Measurements from ENCODE around the gene COL25A1.

Gene COL25A1

DNA sequence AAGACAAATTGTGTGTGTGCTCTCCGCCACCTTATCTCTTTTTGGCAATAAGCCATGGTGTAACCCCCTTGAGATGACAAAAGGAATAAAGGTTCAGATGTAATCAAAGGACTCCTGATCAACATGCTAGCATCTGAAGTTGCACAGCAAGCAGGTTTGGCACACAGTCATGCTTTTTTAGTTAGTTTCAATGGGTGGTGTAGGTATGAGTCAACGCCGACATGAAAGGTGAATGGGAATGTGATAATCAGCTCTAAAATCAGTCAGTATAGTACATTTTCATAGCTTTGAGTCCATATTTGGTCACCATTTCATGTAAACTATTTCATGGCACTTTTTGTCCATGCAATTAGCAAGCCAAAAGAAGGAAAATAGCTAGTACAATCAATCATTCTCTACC is 489.2 kb downstream of the COL25A1 start:
- no peak for DNase-seq
- Mint-ChIP-seq H3K9me3 (no peaks in the 10 kb centered on the region), H3K27ac (no peak overlapping the region), H3K27me3 (peaks cover 26% of the 10 kb centered on the region), H3K36me3 (ENCODE audit: low read depth) (no peaks in the 10 kb centered on the region), H3K4me3 (no peak overlapping the region), H3K4me1 (no peaks in the 10 kb centered on the region)
- no peak for ATAC-seq

DNA sequence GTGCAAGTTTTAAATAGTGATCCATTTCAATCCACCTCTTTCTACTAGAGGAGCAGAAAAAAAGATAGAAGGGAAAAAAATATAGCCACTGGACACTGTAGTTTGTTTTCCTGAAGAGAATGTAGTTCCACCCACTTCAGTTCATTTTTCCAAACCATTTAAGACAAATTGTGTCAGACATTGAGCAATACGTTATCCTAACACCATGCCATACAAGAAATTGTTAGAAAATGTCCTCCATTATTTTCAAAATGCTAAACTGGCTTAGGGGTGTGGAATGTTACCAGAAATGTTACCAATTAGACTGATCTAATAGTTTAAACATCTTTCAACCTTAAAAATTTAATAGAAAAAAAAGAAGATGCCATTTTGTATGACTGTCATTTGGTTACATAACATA is 491.0 kb downstream of the COL25A1 start:
- Mint-ChIP-seq H3K4me1 (no peaks in the 10 kb centered on the region), H3K27me3 (peaks cover 30% of the 10 kb centered on the region)
- no peak for ATAC-seq

GRCh38 chr4:108810087-108810486 is 492.4 kb downstream of the COL25A1 start:
- Mint-ChIP-seq H3K27ac (no peak overlapping the region), H3K4me3 (no peak overlapping the region), H3K4me1 (no peaks in the 10 kb centered on the region), H3K36me3 (ENCODE audit: low read depth) (no peaks in the 10 kb centered on the region), H3K9me3 (no peaks in the 10 kb centered on the region), H3K27me3 (peaks cover 29% of the 10 kb centered on the region)
- ATAC-seq (no peak), DNase-seq (no peak)

More for the DNA sequence above, 491.0 kb downstream of the COL25A1 start:
- Mint-ChIP-seq H3K4me3 (no peak overlapping the region), H3K9me3 (no peaks in the 10 kb centered on the region), H3K36me3 (ENCODE audit: low read depth) (no peaks in the 10 kb centered on the region), H3K27ac (no peak overlapping the region)
- no peak for DNase-seq

DNA sequence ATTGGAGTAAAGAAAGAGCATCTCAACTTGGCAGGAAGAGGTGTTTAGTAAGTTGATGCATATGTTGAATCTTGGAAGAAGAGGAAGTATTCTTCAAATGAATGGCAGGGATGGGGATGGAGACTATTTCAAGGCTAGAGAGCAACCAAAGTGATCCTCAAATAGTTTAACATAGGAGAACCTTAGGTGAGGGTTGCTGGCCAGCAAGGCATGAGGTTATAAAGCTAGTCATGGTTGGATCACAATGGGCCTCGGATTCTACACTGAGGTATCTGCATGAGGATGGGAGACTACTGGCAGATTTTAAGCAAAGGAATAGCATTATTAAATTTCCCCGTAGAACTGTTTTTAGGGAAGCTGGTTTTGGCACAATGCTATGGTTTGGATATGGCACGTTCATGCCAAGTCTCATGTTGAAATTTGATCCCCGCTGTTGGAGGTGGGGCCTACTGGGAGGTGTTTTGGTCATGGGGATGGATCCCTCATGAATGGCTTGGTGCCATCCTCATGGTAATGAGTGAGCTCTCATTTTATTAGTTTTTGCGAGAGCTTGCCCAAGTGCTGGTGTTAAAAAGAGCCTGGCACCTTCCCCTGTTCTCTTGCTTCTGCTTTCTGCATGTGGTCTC is 497.7 kb downstream of the COL25A1 start:
- ATAC-seq (no peak), DNase-seq (no peak)
- no peak overlapping the region for H3K4me3 Mint-ChIP-seq
- H3K9me3 Mint-ChIP-seq = no peaks in the 10 kb centered on the region
- H3K27me3 Mint-ChIP-seq = peaks cover 6% of the 10 kb centered on the region
- H3K27ac Mint-ChIP-seq = no peak overlapping the region
- no peaks in the 10 kb centered on the region for H3K36me3 Mint-ChIP-seq (ENCODE audit: low read depth)
- H3K4me1 Mint-ChIP-seq = no peaks in the 10 kb centered on the region

DNA sequence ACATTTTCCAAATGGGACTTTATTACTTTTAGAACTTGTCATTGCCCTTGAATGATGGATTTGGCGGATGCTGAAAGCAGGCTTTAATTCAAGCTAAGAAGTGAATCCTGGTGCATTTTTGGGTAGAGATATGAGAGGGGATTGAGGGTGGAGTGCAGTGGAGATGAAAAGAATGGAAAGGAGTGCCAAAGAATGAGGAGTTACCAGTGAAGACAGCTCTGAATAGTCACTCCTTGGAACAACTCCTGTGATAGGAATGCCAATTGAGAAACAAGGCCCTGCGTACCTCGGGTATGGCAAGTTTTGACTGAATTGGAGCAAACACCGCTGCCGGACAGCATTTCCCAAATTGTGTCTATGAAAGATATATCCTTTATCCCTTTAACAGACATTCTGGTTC is 503.2 kb downstream of the COL25A1 start:
- H3K36me3 Mint-ChIP-seq (ENCODE audit: low read depth) = no peaks in the 10 kb centered on the region
- H3K4me1 Mint-ChIP-seq = no peaks in the 10 kb centered on the region
- no peak overlapping the region for H3K4me3 Mint-ChIP-seq
- no peaks in the 10 kb centered on the region for H3K9me3 Mint-ChIP-seq
- no peak for ATAC-seq
- no peak overlapping the region for H3K27ac Mint-ChIP-seq
- no peak for DNase-seq
- H3K27me3 Mint-ChIP-seq = peaks cover 4% of the 10 kb centered on the region

DNA sequence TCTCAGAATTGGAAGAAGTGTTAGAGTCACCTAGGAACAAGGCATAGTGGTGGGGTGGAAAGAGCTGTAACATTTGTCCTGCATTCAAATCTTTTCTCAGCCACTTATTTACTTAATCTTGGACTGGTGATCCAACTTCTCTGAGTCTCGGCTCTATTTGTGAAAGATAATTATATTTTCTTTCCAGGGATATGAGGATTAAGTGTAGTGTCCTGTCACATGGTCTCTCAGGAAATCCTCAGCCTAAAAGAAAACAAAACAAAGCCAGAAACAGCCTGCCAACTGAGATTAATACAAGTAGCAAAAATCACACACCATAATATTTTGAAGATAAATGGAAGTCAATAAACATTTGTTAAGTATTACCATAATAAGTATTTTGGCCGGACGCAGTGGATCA is 506.3 kb downstream of the COL25A1 start:
- H3K9me3 Mint-ChIP-seq = no peaks in the 10 kb centered on the region
- ATAC-seq (no peak), DNase-seq (no peak)
- no peak overlapping the region for H3K27ac Mint-ChIP-seq
- H3K4me3 Mint-ChIP-seq = no peak overlapping the region
- no peaks in the 10 kb centered on the region for H3K4me1 Mint-ChIP-seq
- peaks cover 4% of the 10 kb centered on the region for H3K27me3 Mint-ChIP-seq
- no peaks in the 10 kb centered on the region for H3K36me3 Mint-ChIP-seq (ENCODE audit: low read depth)

GRCh38 chr4:108795733-108796132 is 506.7 kb downstream of the COL25A1 start:
- no peaks in the 10 kb centered on the region for H3K4me1 Mint-ChIP-seq
- no peak overlapping the region for H3K4me3 Mint-ChIP-seq
- no peak overlapping the region for H3K27ac Mint-ChIP-seq
- no peaks in the 10 kb centered on the region for H3K36me3 Mint-ChIP-seq (ENCODE audit: low read depth)
- peaks cover 4% of the 10 kb centered on the region for H3K27me3 Mint-ChIP-seq
- no peak for DNase-seq
- no peak for ATAC-seq
- no peaks in the 10 kb centered on the region for H3K9me3 Mint-ChIP-seq

DNA sequence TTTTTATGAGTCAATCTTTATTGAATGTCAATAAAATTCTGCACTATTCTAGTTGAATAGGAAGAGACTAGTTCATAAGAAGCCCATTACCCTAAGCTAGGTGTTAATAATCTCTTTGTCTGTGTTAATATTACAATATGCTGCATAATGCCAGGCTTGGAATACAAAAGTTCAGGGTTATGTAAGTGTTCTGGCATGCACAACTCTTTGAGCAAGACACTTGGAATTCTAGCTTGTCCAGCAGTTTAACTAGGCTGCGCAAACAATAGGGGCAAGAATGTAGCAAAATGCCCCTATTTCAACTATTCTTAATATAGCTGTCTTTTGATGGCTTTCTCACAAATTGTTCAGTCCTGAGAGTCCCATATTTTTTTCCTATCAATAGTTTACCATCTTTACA is 508.3 kb downstream of the COL25A1 start:
- DNase-seq (no peak), ATAC-seq (no peak)
- Mint-ChIP-seq H3K4me3 (no peak overlapping the region), H3K4me1 (no peaks in the 10 kb centered on the region), H3K36me3 (ENCODE audit: low read depth) (no peaks in the 10 kb centered on the region), H3K27me3 (peaks cover 4% of the 10 kb centered on the region), H3K27ac (no peak overlapping the region), H3K9me3 (no peaks in the 10 kb centered on the region)

GRCh38 chr4:108793415-108793814 is 509.0 kb downstream of the COL25A1 start:
- Mint-ChIP-seq H3K27ac (no peak overlapping the region), H3K27me3 (peaks cover 4% of the 10 kb centered on the region), H3K4me1 (no peaks in the 10 kb centered on the region)

DNA sequence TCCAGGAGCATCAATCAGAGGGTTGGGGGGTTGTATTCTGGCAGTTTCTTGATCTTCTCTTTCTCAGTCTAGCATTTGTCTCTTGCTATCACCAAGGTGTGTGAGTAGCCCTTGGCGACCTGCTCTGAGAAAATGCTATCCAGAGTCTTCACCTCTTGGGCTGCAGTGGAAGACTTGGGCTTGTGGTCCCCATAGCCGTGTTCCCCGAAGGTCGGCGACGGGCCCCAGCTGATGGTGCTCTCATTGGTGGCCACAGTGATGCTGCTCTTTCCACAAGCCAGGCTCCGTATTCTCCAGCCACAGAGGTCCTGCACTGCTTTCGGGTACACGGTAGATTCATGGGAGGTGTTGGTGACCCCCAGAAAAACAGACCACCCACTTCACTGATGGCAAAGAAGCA is 513.7 kb downstream of the COL25A1 start:
- Mint-ChIP-seq H3K4me1 (no peaks in the 10 kb centered on the region), H3K4me3 (no peak overlapping the region), H3K27ac (no peak overlapping the region), H3K27me3 (no peaks in the 10 kb centered on the region), H3K9me3 (no peaks in the 10 kb centered on the region), H3K36me3 (ENCODE audit: low read depth) (no peaks in the 10 kb centered on the region)
- DNase-seq (no peak), ATAC-seq (no peak)

More at GRCh38 chr4:108793415-108793814, 509.0 kb downstream of the COL25A1 start:
- Mint-ChIP-seq H3K4me3 (no peak overlapping the region), H3K9me3 (no peaks in the 10 kb centered on the region), H3K36me3 (ENCODE audit: low read depth) (no peaks in the 10 kb centered on the region)
- DNase-seq (no peak), ATAC-seq (no peak)

- H3K27ac Mint-ChIP-seq = no peak overlapping the region
- DNase-seq (no peak), ATAC-seq (no peak)
- no peak overlapping the region for H3K4me3 Mint-ChIP-seq
- H3K4me1 Mint-ChIP-seq = no peaks in the 10 kb centered on the region
- H3K36me3 Mint-ChIP-seq (ENCODE audit: low read depth) = no peaks in the 10 kb centered on the region
- H3K9me3 Mint-ChIP-seq = no peaks in the 10 kb centered on the region
- no peaks in the 10 kb centered on the region for H3K27me3 Mint-ChIP-seq
Observed at GRCh38 chr4:108787724-108788123, 514.7 kb downstream of the COL25A1 start.

- no peaks in the 10 kb centered on the region for H3K27me3 Mint-ChIP-seq
- DNase-seq = no peak
- H3K36me3 Mint-ChIP-seq (ENCODE audit: low read depth) = no peaks in the 10 kb centered on the region
- ATAC-seq = no peak
- H3K9me3 Mint-ChIP-seq = no peaks in the 10 kb centered on the region
- no peak overlapping the region for H3K27ac Mint-ChIP-seq
- no peak overlapping the region for H3K4me3 Mint-ChIP-seq
- no peaks in the 10 kb centered on the region for H3K4me1 Mint-ChIP-seq
Observed at GRCh38 chr4:108787106-108787505, 515.4 kb downstream of the COL25A1 start.

- Mint-ChIP-seq H3K27me3 (no peaks in the 10 kb centered on the region), H3K36me3 (ENCODE audit: low read depth) (no peaks in the 10 kb centered on the region), H3K4me1 (no peaks in the 10 kb centered on the region), H3K4me3 (no peak overlapping the region), H3K27ac (no peak overlapping the region), H3K9me3 (no peaks in the 10 kb centered on the region)
- DNase-seq (no peak), ATAC-seq (no peak)
Observed at GRCh38 chr4:108786351-108786750, 516.1 kb downstream of the COL25A1 start.

- ATAC-seq (no peak), DNase-seq (no peak)
- Mint-ChIP-seq H3K36me3 (ENCODE audit: low read depth) (no peaks in the 10 kb centered on the region), H3K4me1 (no peaks in the 10 kb centered on the region), H3K4me3 (no peak overlapping the region), H3K27ac (no peak overlapping the region), H3K9me3 (no peaks in the 10 kb centered on the region), H3K27me3 (peaks cover 2% of the 10 kb centered on the region)
Observed at GRCh38 chr4:108783665-108784463, 518.6 kb downstream of the COL25A1 start.

- Mint-ChIP-seq H3K4me3 (no peak overlapping the region), H3K9me3 (no peaks in the 10 kb centered on the region), H3K27ac (no peak overlapping the region), H3K27me3 (peaks cover 6% of the 10 kb centered on the region), H3K36me3 (ENCODE audit: low read depth) (no peaks in the 10 kb centered on the region), H3K4me1 (no peaks in the 10 kb centered on the region)
- ATAC-seq (no peak), DNase-seq (no peak)
Observed at GRCh38 chr4:108779958-108780357, 522.5 kb downstream of the COL25A1 start.
